ENCODE measurements around the gene PAPOLB. TPM values are rescaled to one million over a fixed set of nuclear protein-coding genes. Genes with fewer than 3 reads are reported as not detected.

Gene PAPOLB
- total RNA-seq, 1 experiment from 2014 or later = not detected

- DNase-seq = no peak
- H3K36me3 ChIP-seq = no peaks in the 10 kb centered on the region
These were observed 42.0 kb downstream of the PAPOLB start for GRCh38 chr7:4819560-4820404.

GRCh38 chr7:4818000-4818794 is 43.6 kb downstream of the PAPOLB start:
- Histone ChIP-seq H3K9me3 (no peaks in the 10 kb centered on the region), H3K27me3 (no peaks in the 10 kb centered on the region), H3K36me3 (no peaks in the 10 kb centered on the region), H3K4me3 (no peak overlapping the region)
- DNase-seq = no peak

More at GRCh38 chr7:4819560-4820404, 42.0 kb downstream of the PAPOLB start:
- Histone ChIP-seq H3K4me3 (no peak overlapping the region), H3K27me3 (no peaks in the 10 kb centered on the region), H3K9me3 (no peaks in the 10 kb centered on the region)

- Histone ChIP-seq H3K36me3 (no peaks in the 10 kb centered on the region), H3K4me3 (no peak overlapping the region), H3K9me3 (no peaks in the 10 kb centered on the region), H3K27me3 (no peaks in the 10 kb centered on the region)
- DNase-seq = no peak
These were observed 44.5 kb downstream of the PAPOLB start for GRCh38 chr7:4817178-4817901.

GRCh38 chr7:4816419-4817080 is 45.3 kb downstream of the PAPOLB start:
- Histone ChIP-seq H3K27me3 (no peaks in the 10 kb centered on the region), H3K36me3 (no peaks in the 10 kb centered on the region), H3K4me3 (no peak overlapping the region), H3K9me3 (no peaks in the 10 kb centered on the region)
- DNase-seq = no peak

GRCh38 chr7:4815609-4816418 is 46.0 kb downstream of the PAPOLB start:
- H3K9me3 ChIP-seq = no peaks in the 10 kb centered on the region
- no peaks in the 10 kb centered on the region for H3K36me3 ChIP-seq
- no peak overlapping the region for H3K4me3 ChIP-seq
- no peaks in the 10 kb centered on the region for H3K27me3 ChIP-seq
- no peak for DNase-seq

GRCh38 chr7:4815121-4815520 is 46.7 kb downstream of the PAPOLB start:
- H3K27me3 ChIP-seq = no peaks in the 10 kb centered on the region
- DNase-seq = no peak
- H3K36me3 ChIP-seq = no peaks in the 10 kb centered on the region
- no peak overlapping the region for H3K4me3 ChIP-seq
- H3K9me3 ChIP-seq = no peaks in the 10 kb centered on the region

- Histone ChIP-seq H3K4me3 (no peak overlapping the region), H3K9me3 (no peaks in the 10 kb centered on the region), H3K36me3 (no peaks in the 10 kb centered on the region), H3K27me3 (no peaks in the 10 kb centered on the region)
- DNase-seq = no peak
These were observed 47.4 kb downstream of the PAPOLB start for GRCh38 chr7:4814433-4814832.

- no peak for DNase-seq
- H3K4me3 ChIP-seq = no peak overlapping the region
- no peaks in the 10 kb centered on the region for H3K9me3 ChIP-seq
- no peaks in the 10 kb centered on the region for H3K36me3 ChIP-seq
- no peaks in the 10 kb centered on the region for H3K27me3 ChIP-seq
These were observed 52.2 kb downstream of the PAPOLB start for GRCh38 chr7:4809666-4810065.

- Histone ChIP-seq H3K36me3 (no peaks in the 10 kb centered on the region), H3K4me3 (no peak overlapping the region), H3K9me3 (no peaks in the 10 kb centered on the region), H3K27me3 (no peaks in the 10 kb centered on the region)
- no peak for DNase-seq
These were observed 52.7 kb downstream of the PAPOLB start for GRCh38 chr7:4809091-4809591.

- no peak for DNase-seq
- no peaks in the 10 kb centered on the region for H3K36me3 ChIP-seq
- no peaks in the 10 kb centered on the region for H3K9me3 ChIP-seq
- no peak overlapping the region for H3K4me3 ChIP-seq
- no peaks in the 10 kb centered on the region for H3K27me3 ChIP-seq
These were observed 53.3 kb downstream of the PAPOLB start for GRCh38 chr7:4808565-4808964.

GRCh38 chr7:4808026-4808425 is 53.8 kb downstream of the PAPOLB start:
- Histone ChIP-seq H3K27me3 (no peaks in the 10 kb centered on the region), H3K36me3 (no peaks in the 10 kb centered on the region), H3K4me3 (no peak overlapping the region), H3K9me3 (no peaks in the 10 kb centered on the region)
- no peak for DNase-seq

Other genes starting within 250 kb of the PAPOLB start
- 21.8 and 23.9 TPM in 2 replicates for gene FOXK1, start 179.7 kb downstream of the PAPOLB start, total RNA-seq (2014; rRNA removed; shearing (Covaris generic); ENCODE audit: low replicate concordance)
- 23.0 and 38.2 TPM in 2 replicates for gene AP5Z1, start 86.4 kb downstream of the PAPOLB start, total RNA-seq (2014; rRNA removed; shearing (Covaris generic); ENCODE audit: low replicate concordance)
- gene RADIL, start 21.7 kb upstream of the PAPOLB start, total RNA-seq (2014; rRNA removed; shearing (Covaris generic); ENCODE audit: low replicate concordance) = 1.1 and 1.6 TPM in 2 replicates
- not detected in 2 replicates for gene MMD2, start 97.2 kb upstream of the PAPOLB start, total RNA-seq (2014; rRNA removed; shearing (Covaris generic); ENCODE audit: low replicate concordance)
- 1.3 and 3.0 TPM in 2 replicates for gene RBAK, start 183.8 kb upstream of the PAPOLB start, total RNA-seq (2014; rRNA removed; shearing (Covaris generic); ENCODE audit: low replicate concordance)